ENCODE measurements around the gene TNIP2. TPM values are rescaled to one million over a fixed set of nuclear protein-coding genes. Genes with fewer than 3 reads are reported as not detected.

The TNIP2 gene
- total and polyA plus RNA-seq, 2 of the 13 experiments (the other 11 are each of a cell fraction or from before 2014, with no cell fraction given): 25.6 to 38.0 TPM

- TF ChIP-seq ZNF646 (CRISPR knock-in tag; IDR thresholded peaks at IDR 0.05) (no peak), HIVEP1 (CRISPR knock-in tag; IDR thresholded peaks at IDR 0.05) (peak; percentile 42; the same call in 1 of the 2 replicates), TAF1 (CRISPR knock-in tag; IDR thresholded peaks at IDR 0.05) (no peak; the same call in 1 of the 2 replicates), CTCF (CRISPR knock-in tag; IDR thresholded peaks at IDR 0.05) (peak; percentile 50; the same call in 1 of the 2 replicates), TMF1 (CRISPR knock-in tag; IDR thresholded peaks at IDR 0.05; ENCODE audit: low read depth) (peak; percentile 92), ZNF496 (CRISPR knock-in tag; IDR thresholded peaks at IDR 0.05; ENCODE audit: insufficient replicate concordance) (no peak), REXO4 (CRISPR knock-in tag; IDR thresholded peaks at IDR 0.05; ENCODE audit: borderline replicate concordance) (no peak), KDM2A (CRISPR knock-in tag; IDR thresholded peaks at IDR 0.05; ENCODE audit: borderline replicate concordance, low read depth) (no peak), ZNF124 (CRISPR knock-in tag; IDR thresholded peaks at IDR 0.05) (no peak), SNAPC2 (CRISPR knock-in tag; IDR thresholded peaks at IDR 0.05) (no peak; the same call in 1 of the 2 replicates), HNRNPH1 (optimal IDR thresholded peaks at IDR 0.05; ENCODE audit: low read depth, low read length) (no peak), ZNF432 (CRISPR knock-in tag; IDR thresholded peaks at IDR 0.05; ENCODE audit: borderline replicate concordance) (no peak), HCFC1 (IDR thresholded peaks at IDR 0.05; ENCODE audit: low read depth, low read length) (no peak; the same call in 1 of the 2 replicates), SPEN (CRISPR knock-in tag; IDR thresholded peaks at IDR 0.05; ENCODE audit: low read depth) (peak; percentile 61), KDM6A (CRISPR knock-in tag; IDR thresholded peaks at IDR 0.05; ENCODE audit: low read depth) (no peak)
Observed at GRCh38 chr4:2755821-2756690, at the start of gene TNIP2 (continued).
